WTC11 (cell line): ENCODE results near the gene DHX8. TPM values are rescaled to one million over a fixed set of nuclear protein-coding genes. Genes with fewer than 3 reads are reported as not detected.

Experiments
- ATAC-seq: fragments of 200-7000 bp; cut with Tn5 transposase; 2 replicates; pipeline ENCODE4 v1.10.0; 2021; ENCODE audit warnings: mild to moderate bottlenecking, moderate library complexity
- CTCF ChIA-PET: fragments of 300-600 bp; sonication (Branson Sonifier 250); formaldehyde crosslinking; loops from one replicate; lab custom pipeline; 2021; ENCODE audit warnings: antibody characterized with exemption; lab: Charles Lee
- POLR2A ChIA-PET: fragments of 350-600 bp; sonication (Branson Sonifier 250); formaldehyde crosslinking; loops from one replicate; lab custom pipeline; 2021; ENCODE audit warnings: antibody characterized with exemption; lab: Charles Lee
- DNase-seq: peaks from one replicate; pipeline ENCODE4 v3.0.0; 2021; ENCODE audit warnings: low spot score
- H3K27ac Mint-ChIP-seq: 2 replicates; pipeline ENCODE4 v1.8.0; 2021; ENCODE audit warnings: mixed read lengths
- H3K27me3 Mint-ChIP-seq: 2 replicates; pipeline ENCODE4 v1.8.0; 2021; ENCODE audit warnings: low read depth, mild to moderate bottlenecking, moderate library complexity, mixed read lengths
- H3K36me3 Mint-ChIP-seq: 2 replicates; pipeline ENCODE4 v1.8.0; 2021; ENCODE audit warnings: mixed read lengths
- H3K4me1 Mint-ChIP-seq: 2 replicates; pipeline ENCODE4 v1.8.0; 2022; ENCODE audit warnings: mixed read lengths
- H3K4me3 Mint-ChIP-seq: 2 replicates; pipeline ENCODE4 v1.8.0; 2021; ENCODE audit warnings: mild to moderate bottlenecking, moderate library complexity, mixed read lengths
- H3K9me3 Mint-ChIP-seq: 2 replicates; pipeline ENCODE4 v1.8.0; 2021; ENCODE audit warnings: mixed read lengths
- AFF4 ChIP-seq: sonication (generic); formaldehyde crosslinking; IDR thresholded peaks from 2 replicates; pipeline ENCODE4 v1.8.1; 2023; ENCODE audit warnings: mild to moderate bottlenecking, missing genetic modification reagents, borderline replicate concordance
- AR ChIP-seq: fragments of 250-450 bp; sonication (Bioruptor Pico); IDR thresholded peaks from 2 replicates; pipeline ENCODE4 v1.9.0; 2021; ENCODE audit warnings: mild to moderate bottlenecking
- E2F4 ChIP-seq: sonication (generic); formaldehyde crosslinking; IDR thresholded peaks from 2 replicates; pipeline ENCODE4 v1.8.1; 2022; ENCODE audit warnings: low read depth, mild to moderate bottlenecking, moderate library complexity, missing genetic modification reagents, borderline replicate concordance
- ELF4 ChIP-seq: sonication (generic); formaldehyde crosslinking; IDR thresholded peaks from 2 replicates; pipeline ENCODE4 v1.8.1; 2022; ENCODE audit warnings: low read depth, mild to moderate bottlenecking, moderate library complexity, missing genetic modification reagents
- EMX1 ChIP-seq: fragments of 250-450 bp; sonication (Bioruptor Pico); IDR thresholded peaks from 2 replicates; pipeline ENCODE4 v1.8.0; 2021; ENCODE audit warnings: mild to moderate bottlenecking
- ETV6 ChIP-seq: sonication (generic); formaldehyde crosslinking; IDR thresholded peaks from 2 replicates; pipeline ENCODE4 v1.8.1; 2022; ENCODE audit warnings: mild to moderate bottlenecking, missing genetic modification reagents
- GABPB1 ChIP-seq: sonication (generic); formaldehyde crosslinking; IDR thresholded peaks from 2 replicates; pipeline ENCODE4 v1.8.1; 2023; ENCODE audit warnings: mild to moderate bottlenecking, missing genetic modification reagents
- HMGA2 ChIP-seq: fragments of 250-450 bp; sonication (Bioruptor Pico); IDR thresholded peaks from 2 replicates; pipeline ENCODE4 v1.4.0; 2021; ENCODE audit warnings: mild to moderate bottlenecking, moderate library complexity
- HMGXB4 ChIP-seq: sonication (generic); formaldehyde crosslinking; IDR thresholded peaks from 2 replicates; pipeline ENCODE4 v1.8.1; 2023; ENCODE audit warnings: mild to moderate bottlenecking, moderate library complexity, missing genetic modification reagents
- JAZF1 ChIP-seq: fragments of 250-450 bp; sonication (Bioruptor Pico); IDR thresholded peaks from 2 replicates; pipeline ENCODE4 v1.9.0; 2021; ENCODE audit warnings: moderate library complexity, mild to moderate bottlenecking, inconsistent platforms
- MXD4 ChIP-seq: fragments of 250-450 bp; sonication (Bioruptor Pico); IDR thresholded peaks from 2 replicates; pipeline ENCODE4 v1.8.0; 2021; ENCODE audit warnings: mild to moderate bottlenecking, moderate library complexity, borderline replicate concordance
- RELA ChIP-seq: sonication (generic); formaldehyde crosslinking; IDR thresholded peaks from 2 replicates; pipeline ENCODE4 v1.8.1; 2022; ENCODE audit warnings: missing genetic modification reagents, mild to moderate bottlenecking, borderline replicate concordance
- RORB ChIP-seq: fragments of 250-450 bp; sonication (Bioruptor Pico); IDR thresholded peaks from 2 replicates; pipeline ENCODE4 v1.9.0; 2021; ENCODE audit warnings: mild to moderate bottlenecking
- SOX15 ChIP-seq: fragments of 250-450 bp; sonication (Bioruptor Pico); IDR thresholded peaks from 2 replicates; pipeline ENCODE4 v1.9.0; 2021; ENCODE audit warnings: mild to moderate bottlenecking
- TCF7 ChIP-seq: sonication (generic); formaldehyde crosslinking; IDR thresholded peaks from 2 replicates; pipeline ENCODE4 v1.8.0; 2022; ENCODE audit warnings: mild to moderate bottlenecking, low read depth, missing genetic modification reagents, moderate library complexity
- USF1 ChIP-seq: sonication (generic); formaldehyde crosslinking; IDR thresholded peaks from 2 replicates; pipeline ENCODE4 v1.8.0; 2022; ENCODE audit warnings: mild to moderate bottlenecking, missing genetic modification reagents
- ZBTB43 ChIP-seq: sonication (generic); formaldehyde crosslinking; IDR thresholded peaks from 2 replicates; pipeline ENCODE4 v1.8.1; 2023; ENCODE audit warnings: mild to moderate bottlenecking, missing genetic modification reagents
- ZNF416 ChIP-seq: fragments of 250-450 bp; sonication (Bioruptor Pico); IDR thresholded peaks from 2 replicates; pipeline ENCODE4 v1.9.0; 2021; ENCODE audit warnings: mild to moderate bottlenecking, inconsistent platforms
- ZNF423 ChIP-seq: fragments of 250-450 bp; sonication (Bioruptor Pico); IDR thresholded peaks from 2 replicates; pipeline ENCODE4 v2.1.2; 2022; ENCODE audit warnings: mild to moderate bottlenecking, moderate library complexity
- ZNF512 ChIP-seq: sonication (generic); formaldehyde crosslinking; IDR thresholded peaks from 2 replicates; pipeline ENCODE4 v1.8.1; 2022; ENCODE audit warnings: missing genetic modification reagents, borderline replicate concordance
- ZSCAN18 ChIP-seq: fragments of 250-450 bp; sonication (Bioruptor Pico); IDR thresholded peaks from 2 replicates; pipeline ENCODE4 v2.1.2; 2022; ENCODE audit warnings: mild to moderate bottlenecking, moderate library complexity
- total RNA-seq: library from RNA; stranded (reverse); gene quantifications from 3 replicates; pipeline ENCODE4 v1.2.3, GENCODE V29; 2021

The DHX8 gene
- total RNA-seq, 1 experiment from 2014 or later: 58.5 TPM

GRCh38 chr17:43529947-43530287 lies 46.1 kb downstream of the DHX8 start (continued):
- TF ChIP-seq AFF4 (CRISPR knock-in tag) (no peak), JAZF1 (CRISPR knock-in tag) (no peak), ETV6 (CRISPR knock-in tag) (no peak), ELF4 (CRISPR knock-in tag) (no peak), ZBTB43 (CRISPR knock-in tag) (no peak), HMGA2 (CRISPR knock-in tag) (no peak), ZNF512 (CRISPR knock-in tag) (no peak), ZSCAN18 (no peak), TCF7 (CRISPR knock-in tag) (no peak), E2F4 (CRISPR knock-in tag) (no peak)

- ChIA-PET POLR2A (interaction anchor here (0.6 to 2.3 kb wide), 12 partner anchors 9 to 225 kb away, joined by 3 to 20 read pairs (median 4); partner anchors contain the start of gene ETV4), CTCF (interaction anchor here (0.6 to 2.0 kb wide), 13 partner anchors 13 to 316 kb away, joined by 3 to 12 read pairs (median 5); partner anchors contain the start of genes DHX8 and ETV4)
- Mint-ChIP-seq H3K27me3 (no peaks in the 10 kb centered on the region), H3K4me3 (peak overlapping the region; percentile 58), H3K27ac (peak overlapping the region; percentile 98), H3K36me3 (peaks cover 27% of the 10 kb centered on the region), H3K9me3 (no peaks in the 10 kb centered on the region), H3K4me1 (peaks cover 78% of the 10 kb centered on the region)
- DNase-seq: peak; percentile 99
- peak; percentile 91 for ATAC-seq
- TF ChIP-seq GABPB1 (CRISPR knock-in tag): peak; percentile 81
- TF ChIP-seq RORB (CRISPR knock-in tag): no peak
- TF ChIP-seq ZNF423 (CRISPR knock-in tag): no peak
- no peak for TF ChIP-seq SOX15 (CRISPR knock-in tag)
- TF ChIP-seq ZNF416: no peak
- TF ChIP-seq MXD4 (CRISPR knock-in tag): no peak
- TF ChIP-seq HMGXB4 (CRISPR knock-in tag): no peak
- TF ChIP-seq AR (CRISPR knock-in tag): no peak
- no peak for TF ChIP-seq EMX1 (CRISPR knock-in tag)
- no peak for TF ChIP-seq USF1 (CRISPR knock-in tag)
- TF ChIP-seq RELA (CRISPR knock-in tag): no peak
- no peak for TF ChIP-seq JAZF1 (CRISPR knock-in tag)
These were observed 46.7 kb downstream of the DHX8 start for GRCh38 chr17:43530288-43531081.
